Epidermal melanocyte (primary cell): ENCODE results near the gene PVALB.

ENCODE experiments used
- DNase-seq: peaks from one replicate; pipeline ENCODE4 v3.0.0; 2011; ENCODE audit warnings: low spot score; ENCODE audit not compliant: insufficient read length

The PVALB gene

DNA sequence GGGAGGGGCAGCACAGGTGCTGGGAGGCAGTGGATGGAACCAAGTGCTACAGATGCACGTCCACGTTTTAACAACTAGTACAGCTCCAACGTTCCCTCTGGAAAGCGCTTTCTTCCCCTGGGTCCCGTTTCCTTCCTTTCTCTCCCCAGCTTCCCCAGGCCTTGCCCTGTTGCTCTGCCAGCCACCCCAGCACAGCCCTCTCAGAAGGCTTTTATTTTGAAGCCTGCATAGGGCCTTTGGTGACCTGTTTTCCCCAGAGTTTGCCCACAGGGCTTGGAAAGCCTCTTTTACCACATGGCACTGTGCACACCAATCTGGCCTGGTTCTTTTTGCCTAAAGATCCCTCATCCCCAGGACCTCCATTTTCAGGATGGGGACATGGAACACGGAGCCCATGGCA, 30.1 kb upstream of the PVALB start:
- DNase-seq = no peak

DNA sequence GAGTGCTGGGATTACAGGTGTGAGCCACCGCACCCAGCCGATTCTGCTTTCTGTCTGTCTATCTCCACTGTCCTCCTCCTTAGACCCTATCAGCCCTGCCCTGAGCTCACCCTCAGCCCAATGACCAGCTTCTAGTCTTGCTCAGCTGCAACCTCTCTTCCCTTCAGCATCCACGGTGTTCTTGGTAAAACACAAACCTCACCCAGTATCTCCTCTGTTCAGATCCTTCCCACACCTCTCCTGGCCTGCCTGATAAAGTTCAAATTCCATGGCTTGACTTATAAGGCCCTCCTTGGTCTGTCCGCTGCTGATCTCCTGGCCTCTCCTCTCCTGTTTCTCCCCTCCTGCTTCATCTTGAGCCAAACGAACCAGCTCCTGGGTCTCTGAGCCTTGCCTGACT, 29.4 kb upstream of the PVALB start:
- DNase-seq = no peak

DNA sequence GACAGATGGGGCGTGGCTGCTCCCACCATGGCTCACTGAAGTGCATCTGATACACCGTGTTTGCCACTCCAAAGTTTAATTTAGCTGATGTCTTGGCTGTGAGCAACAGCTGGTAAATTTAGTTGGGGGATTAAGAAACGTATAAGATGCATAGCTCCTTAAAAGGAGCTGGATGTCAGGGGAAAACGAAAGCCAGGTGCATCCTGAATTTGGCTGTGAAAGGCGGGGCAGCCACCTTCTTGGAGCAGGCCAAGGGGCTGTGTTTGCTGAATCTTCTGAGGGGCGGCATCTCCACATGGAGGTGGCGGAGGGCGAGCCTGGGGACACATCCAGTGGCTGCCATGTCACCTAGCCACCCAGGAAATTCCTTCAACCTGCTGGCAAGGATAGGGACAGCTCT, 23.3 kb upstream of the PVALB start:
- DNase-seq = no peak

DNA sequence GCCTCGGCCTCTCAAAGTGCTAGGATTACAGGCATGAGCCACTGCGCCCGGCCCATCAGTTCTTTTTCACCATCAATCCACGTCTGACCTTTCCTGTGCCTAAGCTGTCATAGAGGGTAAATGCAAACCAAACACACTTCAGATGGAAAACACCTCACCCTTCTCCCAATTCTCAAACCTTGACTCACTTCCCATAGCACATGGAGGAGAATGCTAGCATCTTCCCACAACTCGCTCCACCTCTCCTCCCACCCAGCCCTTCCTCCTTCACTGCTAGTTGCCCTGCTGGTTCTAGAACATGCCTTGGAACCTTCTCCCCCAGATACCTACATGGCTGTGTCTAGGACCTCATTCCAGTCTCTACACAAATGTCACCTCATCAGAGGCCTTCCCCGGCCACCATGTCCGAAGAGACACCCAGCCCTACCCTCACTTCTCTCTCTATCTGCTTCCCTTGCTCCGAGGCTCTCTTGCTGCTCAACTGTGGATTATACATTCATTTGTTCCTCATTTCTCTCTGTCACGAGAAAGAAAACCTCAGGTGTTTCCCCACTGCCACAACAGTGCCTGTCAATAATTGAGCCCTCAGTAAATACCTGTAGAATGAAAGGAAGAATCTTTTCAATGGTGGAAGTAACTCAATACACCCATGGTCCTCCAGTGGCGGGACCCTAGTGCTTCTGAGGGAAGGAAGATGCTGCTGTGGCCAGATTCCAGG, 22.7 kb upstream of the PVALB start:
- no peak for DNase-seq

DNA sequence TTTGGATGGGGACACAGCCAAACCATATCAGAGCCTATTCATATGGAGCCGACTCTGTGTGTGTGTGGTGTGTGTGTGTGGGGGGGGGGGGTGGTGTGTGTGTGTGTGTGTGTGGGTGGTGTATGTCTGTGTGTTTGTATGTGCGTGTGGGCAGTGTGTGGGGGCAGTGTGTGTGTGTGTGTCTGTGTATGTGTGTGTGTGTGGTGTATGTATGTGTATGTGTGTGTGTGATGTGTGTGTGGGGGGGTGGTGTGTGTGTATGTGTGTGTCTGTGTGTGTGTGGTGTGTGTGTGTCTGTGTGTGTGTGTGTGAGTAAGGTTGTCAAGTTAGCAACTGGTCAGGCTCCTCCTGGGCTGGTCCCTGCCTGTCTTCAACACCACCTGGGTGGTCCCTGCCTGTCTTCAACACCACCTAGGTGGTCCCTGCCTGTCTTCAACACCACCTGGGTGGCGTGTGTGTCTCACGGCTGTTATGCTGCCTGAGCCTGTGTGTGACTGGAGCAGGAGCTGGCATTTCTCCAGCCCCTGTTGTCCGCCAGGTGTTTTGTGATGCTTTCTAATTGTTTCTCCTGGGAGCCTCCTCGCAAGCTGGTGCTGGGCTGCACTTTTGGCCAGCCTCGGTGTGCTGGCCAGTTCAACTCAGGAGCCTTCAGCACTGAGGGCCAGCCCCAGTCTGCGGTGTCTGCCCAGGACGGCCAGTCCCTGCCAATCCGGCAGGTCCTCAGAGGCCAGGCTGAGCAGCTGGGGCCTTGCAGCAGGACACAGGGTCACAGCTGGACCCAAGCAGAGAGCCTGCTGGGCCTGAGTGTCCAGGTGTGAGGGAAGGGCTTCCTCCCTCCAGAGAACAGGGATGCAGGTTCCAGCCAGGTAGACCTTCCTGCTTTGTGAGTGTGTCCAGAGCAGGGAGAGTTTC, 21.5 kb upstream of the PVALB start:
- no peak for DNase-seq

DNA sequence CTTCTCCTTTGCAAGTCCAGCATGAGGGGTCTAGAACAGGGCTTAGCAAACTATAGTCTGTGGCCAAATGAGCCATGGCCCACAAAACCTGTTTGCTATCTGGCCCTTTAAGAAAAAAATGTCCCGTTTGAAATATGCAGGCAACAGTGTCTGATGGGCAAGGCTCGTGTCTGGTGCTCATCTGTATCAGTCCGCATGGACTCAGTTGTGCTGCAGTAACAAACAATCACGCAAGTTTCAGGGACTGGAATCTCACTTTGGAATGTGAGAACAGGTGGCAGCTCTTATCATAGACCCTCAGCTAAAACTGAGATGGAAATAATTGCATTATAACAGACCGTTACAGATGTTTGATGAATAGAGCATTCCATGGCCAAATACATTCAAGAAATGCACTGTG, 19.1 kb upstream of the PVALB start:
- no peak for DNase-seq

DNA sequence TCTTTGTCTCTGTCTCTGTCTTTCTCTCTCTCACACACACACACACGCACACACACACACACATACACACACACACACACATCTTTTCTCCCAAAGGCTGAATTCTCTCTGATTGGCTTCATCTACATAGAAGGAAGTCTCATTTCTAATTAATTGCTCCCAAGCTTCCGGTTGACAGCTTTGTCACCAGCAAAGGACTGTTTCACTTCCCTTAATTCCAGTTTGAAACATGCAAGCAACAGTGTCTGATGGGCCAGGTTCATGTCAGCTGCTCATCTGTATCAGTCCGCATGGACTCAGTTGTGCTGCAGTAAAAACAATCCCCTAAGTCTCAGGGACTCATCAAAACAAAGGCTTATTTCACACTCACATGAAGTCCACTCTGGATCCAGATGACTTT, 16.2 kb upstream of the PVALB start:
- DNase-seq = no peak

DNA sequence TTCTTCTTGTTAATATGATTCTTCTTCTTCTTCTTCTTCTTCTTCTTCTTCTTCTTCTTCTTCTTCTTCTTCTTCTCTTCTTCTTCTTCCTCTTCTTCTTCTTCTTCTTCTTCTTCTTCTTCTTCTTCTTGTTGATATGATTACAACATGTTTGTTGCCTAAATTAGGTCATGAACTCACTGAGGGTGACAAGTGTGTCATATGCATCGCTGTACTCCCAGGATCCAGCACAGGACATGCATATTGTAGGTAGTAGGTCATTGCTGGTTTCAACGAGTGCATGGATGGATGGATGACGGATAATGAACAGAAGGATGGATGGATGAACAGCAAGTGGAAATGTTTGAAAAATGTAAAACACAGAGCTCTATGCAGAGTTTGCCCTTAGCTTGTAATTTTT, 14.9 kb upstream of the PVALB start:
- no peak for DNase-seq

DNA sequence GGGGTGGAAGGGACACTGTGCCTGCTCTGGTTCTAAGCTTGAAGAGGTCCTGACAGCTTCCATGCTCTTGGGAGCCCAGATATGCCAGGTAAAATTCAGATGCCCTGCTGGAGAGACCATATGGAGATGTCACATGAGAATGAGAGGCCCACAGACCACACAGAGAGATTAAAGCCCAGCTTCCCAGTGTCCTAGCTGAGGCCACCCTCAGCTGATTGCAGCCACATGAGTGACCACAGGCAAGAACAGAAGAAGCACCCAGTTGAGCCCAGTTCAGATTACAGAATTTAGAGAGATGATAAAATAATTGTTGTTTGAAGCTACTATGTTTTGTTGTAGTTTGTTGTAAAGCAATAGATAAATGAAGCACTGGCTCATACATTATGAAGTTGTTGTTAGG, 14.4 kb upstream of the PVALB start:
- no peak for DNase-seq

DNA sequence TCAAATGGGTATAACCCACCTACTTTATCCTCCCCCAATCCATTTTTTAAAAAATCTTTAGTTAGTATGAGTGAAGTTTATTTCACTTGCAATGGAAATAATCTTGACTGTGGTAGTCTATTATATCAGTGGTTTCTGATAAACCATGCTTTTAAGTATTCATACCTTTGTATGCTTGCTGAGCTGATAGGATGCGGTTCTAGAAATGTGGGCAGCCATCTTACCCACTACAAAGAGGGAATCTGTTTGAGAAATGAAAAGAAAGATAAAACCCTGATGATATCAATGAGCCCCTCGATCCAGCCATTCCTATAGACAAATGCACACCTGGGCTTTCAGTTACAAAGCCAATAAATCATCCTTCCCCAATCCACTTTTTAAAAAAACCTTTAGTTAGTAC, 13.8 kb upstream of the PVALB start:
- no peak for DNase-seq

DNA sequence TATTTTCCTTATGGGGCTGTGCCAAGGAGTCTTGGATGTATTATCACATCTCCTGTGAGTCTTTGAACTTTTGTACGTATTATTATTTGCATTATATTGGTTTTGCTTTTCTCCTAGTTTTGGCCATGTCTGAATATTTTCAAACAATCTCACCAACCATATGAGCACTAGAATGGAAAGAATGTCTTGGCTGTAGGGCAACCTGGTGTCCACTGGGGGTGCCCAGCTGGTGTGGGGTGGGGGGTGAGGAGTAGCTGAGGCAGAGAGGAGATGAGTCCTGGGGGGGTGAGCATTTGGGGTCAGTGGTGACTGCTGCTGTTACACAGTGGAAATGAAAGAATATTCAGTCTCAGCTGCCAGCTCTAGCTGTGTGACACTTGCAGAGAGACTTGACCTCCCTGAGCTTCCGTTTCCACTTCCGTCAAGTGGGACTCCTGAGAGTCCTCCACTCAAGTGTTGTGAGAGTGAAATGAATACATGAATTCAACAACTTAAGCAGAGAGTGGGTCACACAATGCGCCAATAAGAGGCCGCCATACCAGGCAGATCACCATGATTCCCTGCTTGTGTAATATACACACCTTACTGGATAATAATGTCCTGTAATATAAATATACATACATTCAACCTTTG, 12.7 kb upstream of the PVALB start:
- no peak for DNase-seq

DNA sequence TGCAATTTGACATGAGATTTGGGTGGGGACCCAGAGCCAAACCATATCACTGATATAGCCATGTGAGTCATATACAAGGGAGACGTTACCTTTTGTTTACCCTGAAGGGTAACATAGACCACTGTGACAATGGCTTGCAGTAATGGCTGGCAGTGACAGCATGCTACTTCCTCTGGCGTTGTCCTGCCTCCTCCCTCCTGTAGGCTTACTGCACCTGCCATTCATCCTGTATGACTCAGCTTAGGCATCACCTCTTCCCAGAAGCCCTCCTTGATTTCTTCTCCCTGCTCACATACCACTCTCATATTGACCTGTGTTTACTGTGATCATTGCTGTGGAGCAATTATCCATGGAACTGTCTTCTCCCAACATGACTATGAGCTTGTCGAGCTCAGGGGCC, 12.0 kb upstream of the PVALB start:
- no peak for DNase-seq

DNA sequence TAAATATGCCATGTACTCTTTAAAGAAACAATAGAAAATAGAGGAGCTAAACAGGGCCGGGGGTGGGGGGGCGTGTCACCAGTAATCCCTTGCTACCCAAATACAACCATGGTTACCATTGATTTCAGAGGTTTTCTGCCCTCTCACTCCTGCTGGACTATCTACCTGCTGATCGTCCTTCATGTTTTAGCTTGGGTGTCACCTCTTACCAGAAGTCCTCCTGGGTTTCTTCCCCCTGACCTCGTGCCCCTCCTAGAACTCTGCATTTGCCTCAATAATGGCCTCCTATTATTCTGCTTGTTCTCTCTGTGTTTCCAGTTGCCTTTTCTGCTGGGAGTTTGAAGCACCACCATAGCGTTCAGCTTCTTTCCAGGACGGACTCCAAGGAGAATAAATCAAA, 9.4 kb upstream of the PVALB start:
- no peak for DNase-seq

DNA sequence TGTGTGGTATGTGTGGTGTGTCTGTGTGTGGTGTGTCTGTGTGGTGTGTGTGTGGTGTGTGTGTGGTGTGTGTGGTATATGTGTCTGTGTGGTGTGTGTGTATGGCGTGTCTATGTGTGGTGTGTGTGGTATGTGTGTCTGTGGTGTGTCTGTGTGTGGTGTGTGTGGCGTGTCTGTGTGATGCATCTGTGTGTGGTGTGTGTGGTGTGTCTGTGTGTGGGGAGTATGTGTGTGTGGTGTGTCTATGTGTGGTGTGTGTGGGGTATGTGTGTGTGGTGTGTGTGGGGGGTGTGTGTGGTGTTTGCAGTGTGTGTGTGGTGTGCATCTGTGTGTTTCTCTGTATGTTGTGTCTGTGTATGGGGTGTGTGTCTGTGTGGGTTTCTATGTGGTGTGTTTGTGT, 7.8 kb upstream of the PVALB start:
- no peak for DNase-seq

DNA sequence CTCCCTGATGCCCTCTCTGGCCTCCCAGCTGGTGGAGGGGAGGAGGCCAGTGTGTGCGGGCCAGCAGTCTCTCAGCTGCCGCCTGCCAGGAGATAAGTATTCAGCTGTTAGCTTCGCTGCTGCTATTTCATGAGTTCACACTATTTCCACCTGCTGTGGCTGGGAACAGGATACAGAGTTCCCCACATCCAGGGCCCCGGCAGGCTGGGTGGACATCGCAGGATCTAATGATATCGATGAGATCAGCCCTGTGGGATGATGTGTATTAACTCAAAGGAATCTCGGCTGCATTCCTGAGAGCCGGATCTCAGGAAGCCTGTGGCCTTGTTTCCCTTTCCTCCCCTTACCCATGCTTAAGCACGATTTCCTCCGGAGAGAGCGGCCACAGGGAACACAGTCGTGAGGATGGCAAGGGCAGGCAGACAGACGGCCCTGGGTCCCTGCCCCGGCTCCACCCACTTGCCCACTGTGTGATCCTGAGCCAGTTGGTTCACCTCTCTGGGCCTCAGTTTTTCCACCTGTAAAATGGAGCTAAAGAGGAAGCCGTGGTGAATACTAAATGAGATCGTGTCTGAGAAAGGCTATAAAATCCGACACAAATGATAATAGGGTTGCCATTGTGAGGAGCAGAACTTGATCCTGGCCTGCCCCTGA, 6.5 kb upstream of the PVALB start:
- DNase-seq = no peak

DNA sequence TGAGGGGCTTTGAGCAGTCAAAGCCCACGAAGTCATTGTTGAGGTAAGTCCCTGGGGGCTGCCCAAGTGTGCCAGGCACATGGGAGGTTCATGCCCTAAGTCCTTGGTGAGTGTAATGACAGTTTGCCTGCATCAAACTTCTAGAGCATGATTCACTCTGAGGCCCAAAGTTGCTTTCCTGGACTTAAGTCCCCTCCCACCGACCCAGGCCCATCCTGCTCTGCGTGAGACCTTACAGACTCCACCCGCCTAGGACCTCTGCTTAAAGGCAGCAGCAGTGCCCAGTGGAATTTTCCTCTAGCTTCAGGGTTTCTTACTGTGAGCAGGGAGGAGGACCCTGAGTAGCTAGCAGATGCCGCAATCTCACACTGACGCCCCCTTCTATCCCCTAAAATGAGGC, 5.7 kb upstream of the PVALB start:
- DNase-seq = no peak

DNA sequence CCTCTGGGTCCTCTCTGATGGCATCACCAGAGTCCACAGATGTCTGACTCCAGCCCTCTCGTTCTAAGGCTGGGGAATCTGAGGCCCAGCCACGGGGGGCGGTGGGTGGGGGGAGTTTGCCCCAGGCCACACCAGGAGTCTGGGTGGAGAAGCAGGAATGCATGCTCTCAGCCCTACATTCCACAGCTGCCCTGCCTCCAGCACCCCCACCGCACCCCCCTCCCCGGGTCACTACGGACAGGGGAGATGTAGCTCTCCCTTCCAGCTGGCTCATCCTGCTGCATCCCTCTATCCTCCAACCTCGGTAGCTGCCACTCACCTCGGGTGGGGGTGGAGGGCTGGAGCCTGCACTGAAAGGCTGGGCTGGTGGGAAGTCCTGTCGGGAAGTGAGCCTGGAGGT, 2.3 kb upstream of the PVALB start:
- no peak for DNase-seq

DNA sequence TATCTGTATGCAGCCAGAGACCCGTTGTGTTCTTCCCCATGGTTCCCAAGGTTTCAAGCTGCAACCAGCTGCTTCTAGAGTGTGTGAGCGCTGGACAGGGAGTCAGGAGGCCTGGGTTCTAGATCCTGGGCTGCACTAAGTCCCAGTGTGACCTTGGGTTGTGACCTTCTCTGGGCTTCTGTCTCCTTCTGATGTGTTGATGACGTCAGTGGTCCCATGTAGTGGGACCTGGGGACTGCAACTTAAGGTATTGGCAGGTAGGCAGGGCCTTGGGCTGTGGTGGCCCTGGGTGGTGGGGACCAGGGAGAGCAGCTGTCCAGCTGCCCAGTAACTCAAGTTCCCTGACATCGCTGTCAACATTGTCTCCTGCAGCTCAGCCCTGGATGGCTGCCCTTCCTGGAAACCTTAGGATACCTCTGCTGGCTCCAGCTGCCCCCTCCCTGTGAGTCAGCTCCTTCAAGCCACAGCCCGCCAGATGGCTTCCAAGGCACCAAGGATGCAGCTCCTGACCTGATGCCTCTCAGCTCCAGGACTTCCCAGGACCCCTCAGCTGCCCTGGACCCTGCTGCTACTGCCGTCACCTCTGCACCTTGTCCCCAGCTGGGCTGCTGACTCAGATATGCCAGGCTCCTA, 1.3 kb upstream of the PVALB start:
- DNase-seq = no peak

DNA sequence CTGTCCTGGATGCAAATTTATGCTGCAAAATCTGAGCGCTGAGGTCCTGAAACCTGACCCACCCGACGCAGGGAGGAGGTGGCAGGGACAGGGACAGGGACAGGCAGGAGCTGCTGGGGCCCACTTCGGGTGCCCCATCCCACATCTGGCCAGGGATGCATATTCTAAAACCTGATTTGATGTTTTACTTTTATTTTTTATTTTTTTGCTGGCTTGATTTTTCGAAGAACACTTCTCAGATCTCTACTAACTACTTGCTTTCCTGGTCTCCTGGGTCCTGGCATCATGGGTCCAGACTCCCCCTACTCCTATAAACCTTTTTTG, 652 bp upstream of the PVALB start:
- no peak for DNase-seq

DNA sequence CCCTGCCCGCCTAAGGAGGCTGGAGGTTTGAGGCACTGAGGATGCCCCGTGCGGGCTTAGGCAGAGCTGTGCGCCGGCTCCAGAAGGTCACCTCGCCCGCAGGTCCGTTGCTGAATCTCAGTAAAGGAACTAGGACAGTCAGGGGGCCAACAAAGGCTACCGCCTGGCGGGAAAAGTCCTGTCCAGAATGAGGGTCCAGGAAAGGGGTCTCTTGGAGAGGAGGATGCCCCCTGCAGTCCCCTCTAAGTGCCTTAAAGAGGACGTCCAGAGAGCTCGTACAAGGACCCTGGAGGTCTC, 548 bp downstream of the PVALB start:
- DNase-seq = no peak

DNA sequence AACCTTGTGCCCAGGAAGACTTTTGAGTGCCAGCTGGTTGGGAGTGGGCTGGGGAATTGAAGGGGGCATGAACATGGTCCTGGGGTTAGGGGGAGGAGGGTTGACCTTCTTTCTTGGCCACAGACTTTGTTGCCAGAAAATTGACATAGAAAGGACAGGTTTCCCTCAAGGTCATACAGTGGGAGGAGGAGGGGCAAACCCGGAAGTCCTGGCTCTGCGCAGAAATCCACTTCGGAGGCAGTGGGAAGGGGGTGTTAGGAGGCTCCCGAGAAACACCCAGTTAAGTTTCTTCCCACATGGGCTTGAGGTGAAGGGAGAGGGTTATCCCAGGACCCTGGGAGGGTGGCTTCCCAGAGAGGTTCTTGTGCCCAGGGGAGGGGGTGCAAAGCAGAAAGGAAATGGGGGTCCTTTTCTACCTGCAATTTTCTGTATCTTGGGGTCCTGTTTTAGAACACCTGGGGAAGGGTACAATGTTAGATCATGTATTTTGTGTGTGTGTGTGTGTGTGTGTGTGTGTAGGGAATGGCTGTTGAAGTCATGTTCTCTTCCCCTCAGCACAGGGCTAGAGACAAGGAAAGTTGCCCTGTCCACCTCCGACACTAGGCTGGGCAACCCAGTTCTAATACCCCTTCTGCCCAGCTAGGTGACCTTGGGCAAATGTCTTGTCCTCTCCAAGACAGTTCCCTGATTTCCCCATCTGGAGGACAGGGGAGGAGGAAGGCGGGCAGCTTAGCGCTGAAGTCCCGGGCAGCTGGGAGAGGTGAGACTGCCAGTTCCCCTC, 1.1 kb downstream of the PVALB start:
- DNase-seq = no peak
